Activated CD8-positive, alpha-beta memory T cell treated with anti-CD3 and anti-CD28 coated beads, Interleukin-2, amount 50 U/mL, for 24 hours (primary cell): ENCODE results near the gene BZW2.

Experiments used
- DNase-seq: peaks from one replicate; pipeline ENCODE4 v3.0.0-alpha.2; 2020; ENCODE audit errors: extremely low read depth

BZW2 gene

DNA sequence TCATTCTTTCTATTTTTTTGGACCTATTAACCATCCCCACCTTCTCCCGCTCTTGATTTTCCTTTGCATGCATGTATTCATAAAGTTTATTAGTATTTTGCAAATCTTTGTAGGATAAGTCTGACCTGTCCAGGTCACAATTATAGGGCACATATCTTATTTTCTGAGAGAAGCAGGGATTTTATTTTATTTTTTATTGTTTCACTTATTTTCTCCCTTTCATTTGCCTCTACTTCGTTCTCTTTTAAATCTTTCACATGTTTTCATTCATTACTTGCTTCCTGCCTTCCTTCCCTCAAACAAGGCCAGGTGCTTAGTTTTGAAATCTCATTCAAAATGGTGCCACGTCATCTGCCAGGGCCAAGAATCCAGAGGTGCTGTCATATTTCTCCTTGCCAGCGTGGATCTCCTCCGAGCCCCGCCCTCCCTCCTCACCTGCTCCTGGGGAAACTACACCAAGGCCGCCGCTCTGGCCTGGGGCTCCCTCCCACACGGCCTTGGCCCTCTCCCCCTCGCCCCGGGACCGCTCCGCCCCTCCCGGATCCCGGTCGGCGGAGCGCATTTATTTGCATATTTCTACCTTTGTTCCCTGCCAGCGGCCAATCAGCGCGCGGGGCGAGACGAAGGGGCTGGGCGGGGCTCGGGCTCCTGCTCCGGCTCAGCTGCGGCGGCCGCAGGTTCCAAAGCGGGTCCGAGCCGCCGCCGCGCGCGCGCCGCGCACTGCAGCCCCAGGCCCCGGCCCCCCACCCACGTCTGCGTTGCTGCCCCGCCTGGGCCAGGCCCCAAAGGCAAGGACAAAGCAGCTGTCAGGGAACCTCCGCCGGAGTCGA is 107.3 kb downstream of the BZW2 start, which contains the start of gene TSPAN13:
Gene TSPAN13, plus strand, starts transcription at position 654 of the 830 bp plus-strand sequence. CDS start 213 bp downstream, outside the sequence.
- DNase-seq, result no peak

DNA sequence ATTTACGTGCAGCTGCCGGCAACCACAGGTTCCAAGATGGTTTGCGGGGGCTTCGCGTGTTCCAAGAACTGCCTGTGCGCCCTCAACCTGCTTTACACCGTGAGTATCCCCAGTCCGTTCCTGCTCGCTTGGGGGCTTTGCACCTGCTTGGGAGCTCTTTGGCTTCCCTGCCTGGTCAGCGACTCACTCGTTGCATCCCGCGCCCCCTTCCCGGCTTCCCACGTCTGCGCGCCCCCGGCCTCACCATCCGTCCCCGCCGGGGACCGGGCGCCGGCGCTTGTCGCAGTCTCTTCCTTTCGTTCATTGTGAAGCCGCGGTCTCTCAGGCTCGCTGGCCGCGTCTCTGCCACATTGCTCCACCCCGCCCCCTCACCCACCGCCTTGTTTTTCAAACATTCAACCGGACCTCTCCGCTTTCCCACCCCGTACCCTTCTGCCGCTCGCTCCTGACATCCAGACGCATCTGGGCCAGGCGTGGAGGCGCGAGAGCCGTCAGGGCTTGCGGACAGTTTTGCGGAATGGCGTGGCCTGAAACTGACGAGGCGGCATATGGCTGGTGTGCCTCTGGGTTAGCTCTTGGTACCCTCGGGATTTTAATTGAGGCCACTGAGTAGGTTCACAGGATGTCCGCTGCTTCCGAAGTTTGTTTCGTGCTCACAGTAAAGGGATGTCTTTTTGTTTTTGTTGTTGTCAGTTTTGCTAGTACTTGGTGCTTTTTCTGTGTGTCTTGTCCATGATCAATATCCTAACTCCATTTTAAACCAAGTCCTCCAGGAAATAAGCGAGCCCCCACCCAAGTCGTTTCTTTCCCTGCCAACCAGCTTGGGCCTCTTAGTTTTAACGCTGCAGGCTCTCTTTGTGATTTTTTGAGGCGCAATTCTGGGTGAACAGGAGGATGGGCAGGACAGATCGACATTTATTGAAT is 108.2 kb downstream of the BZW2 start:
- no peak for DNase-seq

DNA sequence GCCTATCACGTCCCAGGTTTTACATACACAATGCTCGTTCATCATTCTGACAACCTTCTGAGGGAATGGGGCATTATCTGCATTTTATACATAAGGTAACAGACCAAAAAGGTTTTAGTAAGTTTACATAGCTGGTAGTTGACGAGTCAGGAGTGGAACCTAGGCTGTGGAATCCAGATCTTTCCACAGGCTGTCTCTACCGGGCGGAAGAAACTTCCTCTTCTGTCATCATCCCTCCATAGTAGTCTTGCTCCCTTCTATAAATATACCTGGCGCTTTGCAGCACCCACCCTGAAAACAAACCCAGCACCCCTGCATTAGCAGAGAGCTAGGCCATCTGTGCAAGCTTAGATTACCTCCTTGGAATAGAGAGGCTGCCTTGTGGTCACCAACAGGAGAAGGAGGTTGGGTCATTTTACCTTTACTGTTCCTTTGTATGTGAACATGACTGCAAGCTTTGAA is 108.9 kb downstream of the BZW2 start:
- no peak for DNase-seq

DNA sequence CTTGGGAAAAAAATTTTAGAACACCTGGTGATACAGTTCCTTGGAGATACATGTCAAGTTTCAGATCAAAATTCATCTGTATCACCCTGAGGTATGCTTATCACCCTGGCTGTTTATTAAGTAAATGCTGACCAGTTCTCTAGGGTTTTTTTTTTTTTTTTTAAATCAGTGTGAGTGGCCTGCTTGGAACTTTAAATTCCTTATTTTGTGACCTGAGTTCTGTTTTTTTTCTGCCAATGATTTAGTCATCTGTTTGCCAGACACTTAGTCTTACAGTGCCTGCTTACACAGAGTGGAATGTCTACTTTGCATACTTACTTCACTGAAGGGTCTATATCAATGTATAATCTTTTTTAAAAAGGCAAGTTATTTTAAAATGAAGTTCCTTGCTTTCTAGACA is 109.4 kb downstream of the BZW2 start:
- no peak for DNase-seq
